Measurements from ENCODE around the gene F10. TPM values are rescaled to one million over a fixed set of nuclear protein-coding genes. Genes with fewer than 3 reads are reported as not detected.
"Not testable (repeated sequence)": the region's sequence is repeated elsewhere in the genome, so short reads cannot be mapped to it uniquely, and the experiment has no call there.

The F10 gene
- total RNA-seq, 1 donor from 2014 or later, result 0.08 TPM

- H3K27me3 ChIP-seq (ENCODE audit: control insufficient read depth, insufficient read depth, low read length), result peaks cover 24% of the 10 kb centered on the region
These were observed 19.0 kb upstream of the F10 start for GRCh38 chr13:113103646-113104045.

GRCh38 chr13:113105032-113105920 is 17.3 kb upstream of the F10 start, which contains the start of gene F7:
Gene F7, plus strand, starts transcription at chr13:113105791. Its CDS starts 51 bp downstream, at chr13:113105842.
- no peak for DNase-seq (ENCODE audit: low read depth)
- Histone ChIP-seq H3K4me3 (ENCODE audit: low read depth, low read length) (no peak within 1 kb of the TSS), H3K36me3 (ENCODE audit: control insufficient read depth, insufficient read depth, low read length) (no peaks in the 10 kb centered on the region), H3K27me3 (ENCODE audit: control insufficient read depth, insufficient read depth, low read length) (peaks cover 36% of the 10 kb centered on the region)
- no peak for TF ChIP-seq CTCF (IDR thresholded peaks at IDR 0.05; ENCODE audit: insufficient read depth, low read length, poor library complexity, severe bottlenecking)

More at GRCh38 chr13:113103646-113104045, 19.0 kb upstream of the F10 start:
- DNase-seq (ENCODE audit: low read depth), result no peak
- no peak for TF ChIP-seq CTCF (IDR thresholded peaks at IDR 0.05; ENCODE audit: insufficient read depth, low read length, poor library complexity, severe bottlenecking)
- no peak overlapping the region for H3K4me3 ChIP-seq (ENCODE audit: low read depth, low read length)
- H3K36me3 ChIP-seq (ENCODE audit: control insufficient read depth, insufficient read depth, low read length), result no peaks in the 10 kb centered on the region

GRCh38 chr13:113105921-113106452 is 16.6 kb upstream of the F10 start:
- Histone ChIP-seq H3K27me3 (ENCODE audit: control insufficient read depth, insufficient read depth, low read length) (peaks cover 43% of the 10 kb centered on the region), H3K4me3 (ENCODE audit: low read depth, low read length) (no peak overlapping the region), H3K36me3 (ENCODE audit: control insufficient read depth, insufficient read depth, low read length) (no peaks in the 10 kb centered on the region)
- no peak for TF ChIP-seq CTCF (IDR thresholded peaks at IDR 0.05; ENCODE audit: insufficient read depth, low read length, poor library complexity, severe bottlenecking)
- no peak for DNase-seq (ENCODE audit: low read depth)

GRCh38 chr13:113106711-113107351 is 15.8 kb upstream of the F10 start:
- no peak for DNase-seq (ENCODE audit: low read depth)
- H3K4me3 ChIP-seq (ENCODE audit: low read depth, low read length), result no peak overlapping the region
- H3K27me3 ChIP-seq (ENCODE audit: control insufficient read depth, insufficient read depth, low read length), result peaks cover 48% of the 10 kb centered on the region
- H3K36me3 ChIP-seq (ENCODE audit: control insufficient read depth, insufficient read depth, low read length), result no peaks in the 10 kb centered on the region
- TF ChIP-seq CTCF (IDR thresholded peaks at IDR 0.05; ENCODE audit: insufficient read depth, low read length, poor library complexity, severe bottlenecking), result no peak

GRCh38 chr13:113108521-113108920 is 14.1 kb upstream of the F10 start:
- not testable (repeated sequence) for H3K4me3 ChIP-seq (ENCODE audit: low read depth, low read length); H3K36me3 ChIP-seq (ENCODE audit: control insufficient read depth, insufficient read depth, low read length)

More at GRCh38 chr13:113108521-113108920, 14.1 kb upstream of the F10 start:
- H3K27me3 ChIP-seq (ENCODE audit: control insufficient read depth, insufficient read depth, low read length), result peaks cover 43% of the 10 kb centered on the region
- not testable (repeated sequence) for DNase-seq (ENCODE audit: low read depth)

Measured in kidney epithelial cell (primary cell).